Kidney epithelial cell (primary cell): ENCODE measurements around the gene BEND7. TPM values are rescaled to one million over a fixed set of nuclear protein-coding genes. Genes with fewer than 3 reads are reported as not detected.

ENCODE experiments used
- DNase-seq: peaks from one replicate; pipeline ENCODE4 v3.0.0-alpha.2; 2010; ENCODE audit warnings: low read depth
- H3K27me3 ChIP-seq: 2 replicates; pipeline ENCODE4 v1.6.0; 2011; ENCODE audit warnings: low read length; ENCODE audit not compliant: control insufficient read depth, insufficient read depth
- H3K36me3 ChIP-seq: 2 replicates; pipeline ENCODE4 v1.5.1; 2011; ENCODE audit warnings: low read length; ENCODE audit not compliant: control insufficient read depth, insufficient read depth
- H3K4me3 ChIP-seq: 2 replicates; pipeline ENCODE4 v1.5.1; 2011; ENCODE audit warnings: low read depth, mild to moderate bottlenecking, control low read depth, low read length
- CTCF ChIP-seq: IDR thresholded peaks from 2 replicates; pipeline ENCODE4 v1.5.1; 2011; ENCODE audit warnings: mild to moderate bottlenecking, moderate library complexity, low read length, control low read depth, inconsistent platforms; ENCODE audit not compliant: insufficient read depth, poor library complexity, severe bottlenecking
- total RNA-seq: library from RNA; depleted of rRNA; stranded (reverse); fragments of >200 nt; gene quantifications from 2 replicates; pipeline ENCODE4 v1.2.3, GENCODE V29; 2015

Gene BEND7
- 26.2 and 31.5 TPM in 2 replicates for total RNA-seq

- H3K36me3 ChIP-seq = no peaks in the 10 kb centered on the region
- DNase-seq = no peak
- no peak for TF ChIP-seq CTCF
- H3K4me3 ChIP-seq = peak within 1 kb of the TSS; percentile 71
- no peaks in the 10 kb centered on the region for H3K27me3 ChIP-seq
These were observed at the start of gene BEND7 for GRCh38 chr10:13528875-13529713. Gene BEND7 (minus strand): TSS chr10:13529014. CDS start chr10:13528533, 481 bp downstream.

- DNase-seq = no peak
- Histone ChIP-seq H3K36me3 (no peaks in the 10 kb centered on the region), H3K27me3 (no peaks in the 10 kb centered on the region), H3K4me3 (no peak overlapping the region)
- no peak for TF ChIP-seq CTCF
These were observed 45.1 kb upstream of the BEND7 start for GRCh38 chr10:13573960-13574359.

GRCh38 chr10:13571541-13571940 lies 42.7 kb upstream of the BEND7 start:
- no peak for TF ChIP-seq CTCF
- DNase-seq = no peak
- Histone ChIP-seq H3K36me3 (no peaks in the 10 kb centered on the region), H3K4me3 (no peak overlapping the region), H3K27me3 (no peaks in the 10 kb centered on the region)

GRCh38 chr10:13567030-13567429 lies 38.2 kb upstream of the BEND7 start:
- Histone ChIP-seq H3K4me3 (no peak overlapping the region), H3K27me3 (no peaks in the 10 kb centered on the region), H3K36me3 (no peaks in the 10 kb centered on the region)
- TF ChIP-seq CTCF = no peak
- DNase-seq = no peak

- H3K27me3 ChIP-seq = no peaks in the 10 kb centered on the region
- no peak for TF ChIP-seq CTCF
- H3K36me3 ChIP-seq = no peaks in the 10 kb centered on the region
- DNase-seq = no peak
- no peak overlapping the region for H3K4me3 ChIP-seq
These were observed 35.8 kb upstream of the BEND7 start for GRCh38 chr10:13564576-13564975.
